KOPT-K1 (cell line): ENCODE measurements around the gene IGFBP4.

Experiments used
- H3K27ac ChIP-seq: fragments of 200-600 bp; sonication (generic); 2 replicates; pipeline ENCODE4 v1.5.1; 2016; ENCODE audit warnings: antibody characterized with exemption, mild to moderate bottlenecking, low read depth, low read length; ENCODE audit not compliant: poor library complexity, severe bottlenecking
- H3K36me3 ChIP-seq: fragments of 200-600 bp; sonication (generic); 2 replicates; pipeline ENCODE4 v1.5.1; 2017; ENCODE audit warnings: antibody characterized with exemption, mild to moderate bottlenecking, low read length, moderate library complexity; ENCODE audit not compliant: insufficient read depth
- H3K9me3 ChIP-seq: fragments of 200-600 bp; sonication (generic); 2 replicates; pipeline ENCODE4 v1.5.1; 2017; ENCODE audit warnings: antibody characterized with exemption, low read length, mild to moderate bottlenecking; ENCODE audit not compliant: insufficient read depth, poor library complexity, severe bottlenecking

The IGFBP4 gene

DNA sequence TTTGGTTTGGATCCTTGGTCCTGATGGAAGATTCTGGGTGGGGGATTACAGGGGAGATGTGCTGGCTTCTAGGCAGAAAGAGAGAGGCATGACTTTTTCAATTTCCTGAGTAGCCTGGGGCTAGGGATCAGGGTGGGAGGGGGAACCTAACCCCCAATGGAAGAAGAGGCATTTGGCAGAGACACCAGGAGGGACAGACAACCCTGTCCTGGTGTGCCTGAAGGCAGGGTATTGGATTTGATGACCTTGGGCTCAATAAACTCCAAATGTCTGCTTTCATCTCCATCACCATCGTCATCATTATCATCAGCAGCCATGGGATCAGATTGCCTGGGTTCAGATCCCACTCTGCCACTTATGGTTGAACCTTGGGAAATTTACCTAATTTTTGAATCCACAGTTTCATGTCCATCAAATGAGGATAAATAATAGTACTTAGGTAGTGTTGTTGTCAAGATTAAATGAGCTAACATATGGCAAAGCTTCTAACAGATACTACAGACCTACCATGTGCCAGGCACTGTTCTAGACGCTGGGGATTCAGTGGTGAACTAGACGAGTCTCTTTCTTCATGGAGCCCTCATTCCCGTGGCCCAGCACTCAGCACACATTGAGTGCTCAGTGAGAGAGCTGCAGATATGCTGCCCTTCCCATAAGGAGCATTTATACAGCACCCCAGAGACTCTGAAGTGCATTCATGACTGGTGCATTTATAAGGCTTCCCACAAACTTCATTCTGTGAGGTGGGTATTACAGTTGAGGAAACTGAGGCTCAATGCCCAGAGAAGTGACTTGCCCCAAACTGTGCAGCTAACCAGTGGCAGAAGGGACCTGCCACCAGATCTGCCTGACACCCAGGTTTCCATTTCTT lies 26.8 kb downstream of the IGFBP4 start:
- H3K9me3 ChIP-seq: peaks cover 5% of the 10 kb centered on the region
- H3K27ac ChIP-seq: no peak overlapping the region
- H3K36me3 ChIP-seq: no peaks in the 10 kb centered on the region

DNA sequence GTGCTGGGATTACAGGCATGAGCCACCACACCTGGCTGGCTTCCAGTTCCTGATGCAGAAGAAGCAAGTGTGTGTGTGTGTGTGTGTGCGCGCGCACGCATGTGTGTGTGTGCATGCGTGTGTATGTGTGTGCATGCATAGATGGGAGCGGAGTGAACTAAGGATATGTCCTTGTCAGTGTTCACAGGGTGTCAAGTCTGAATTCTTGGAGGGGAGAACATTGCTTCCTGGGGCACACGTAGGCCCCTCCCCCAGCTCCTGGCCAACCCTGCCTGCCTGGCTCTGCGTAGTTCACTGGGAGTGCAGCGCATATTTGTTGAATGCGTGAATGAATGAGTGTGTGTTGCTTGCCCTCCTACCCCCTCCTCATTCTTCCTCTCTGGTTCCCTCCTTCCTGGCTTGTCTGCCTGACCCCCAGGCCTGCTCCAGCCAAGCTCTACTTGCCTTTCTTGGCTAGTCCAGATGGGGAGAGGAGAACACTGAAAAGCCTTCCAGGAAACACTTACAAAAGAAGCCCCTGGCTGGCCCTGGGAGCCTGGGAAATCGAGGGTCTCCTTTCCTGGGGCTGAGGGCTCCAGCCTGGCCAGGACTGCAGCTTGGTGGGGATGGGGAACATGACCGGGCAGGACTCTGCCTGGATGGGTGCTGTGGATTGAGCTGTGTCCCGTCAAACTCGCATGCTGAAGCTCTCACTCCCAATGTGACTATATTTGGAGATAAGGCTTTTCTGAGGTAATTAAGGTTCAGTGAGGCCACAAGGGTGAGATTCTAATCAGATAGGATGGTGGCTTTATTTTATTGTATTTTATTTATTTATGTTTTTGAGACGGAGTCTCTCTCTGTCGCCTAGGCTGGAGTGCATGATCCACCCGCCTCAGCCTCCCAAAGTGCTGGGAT lies 27.9 kb downstream of the IGFBP4 start:
- Histone ChIP-seq H3K27ac (no peak overlapping the region), H3K36me3 (no peaks in the 10 kb centered on the region), H3K9me3 (peaks cover 5% of the 10 kb centered on the region)

DNA sequence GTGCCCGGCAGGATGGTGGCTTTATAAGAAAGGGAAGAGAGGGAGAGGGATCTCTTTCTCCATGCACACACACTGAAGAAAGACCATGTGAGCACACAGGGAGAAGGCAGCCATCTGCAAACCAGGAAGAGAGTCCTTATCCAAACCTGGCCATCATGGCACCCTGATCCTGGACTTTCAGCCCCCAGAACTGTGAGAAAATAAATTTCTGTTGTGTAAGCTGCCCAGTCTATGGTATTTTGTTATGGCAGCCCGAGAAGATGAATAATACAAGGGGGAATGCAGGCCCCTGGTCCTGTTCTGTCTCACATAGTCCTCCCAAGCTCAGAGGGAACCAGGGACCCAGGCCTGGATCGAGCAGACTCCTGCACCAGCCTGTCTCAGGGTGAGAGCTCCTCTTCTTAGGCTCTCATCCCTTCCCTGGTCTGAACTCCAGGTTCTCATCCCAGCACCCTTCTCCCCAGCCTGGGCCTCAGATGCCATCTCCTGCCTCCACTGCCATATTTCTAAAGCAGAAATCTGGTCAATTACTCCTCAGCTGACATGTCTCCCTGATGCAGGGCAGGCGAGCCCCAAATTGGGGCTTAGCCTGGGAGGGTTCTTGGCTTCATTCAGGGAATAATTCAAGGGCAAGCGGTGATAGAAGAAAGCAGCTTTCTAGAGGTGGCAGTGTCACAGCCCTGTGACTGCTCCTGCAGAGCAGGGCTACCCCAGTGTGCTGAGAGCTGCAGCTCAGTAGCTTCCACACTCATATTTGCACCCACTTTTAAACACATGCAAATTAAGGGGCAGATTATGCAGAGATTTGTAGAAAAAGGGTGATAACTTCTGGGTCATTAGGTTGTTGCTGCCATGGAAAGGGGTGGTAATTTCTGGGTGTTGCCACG lies 28.8 kb downstream of the IGFBP4 start:
- peaks cover 5% of the 10 kb centered on the region for H3K9me3 ChIP-seq
- H3K36me3 ChIP-seq: no peaks in the 10 kb centered on the region
- H3K27ac ChIP-seq: no peak overlapping the region

DNA sequence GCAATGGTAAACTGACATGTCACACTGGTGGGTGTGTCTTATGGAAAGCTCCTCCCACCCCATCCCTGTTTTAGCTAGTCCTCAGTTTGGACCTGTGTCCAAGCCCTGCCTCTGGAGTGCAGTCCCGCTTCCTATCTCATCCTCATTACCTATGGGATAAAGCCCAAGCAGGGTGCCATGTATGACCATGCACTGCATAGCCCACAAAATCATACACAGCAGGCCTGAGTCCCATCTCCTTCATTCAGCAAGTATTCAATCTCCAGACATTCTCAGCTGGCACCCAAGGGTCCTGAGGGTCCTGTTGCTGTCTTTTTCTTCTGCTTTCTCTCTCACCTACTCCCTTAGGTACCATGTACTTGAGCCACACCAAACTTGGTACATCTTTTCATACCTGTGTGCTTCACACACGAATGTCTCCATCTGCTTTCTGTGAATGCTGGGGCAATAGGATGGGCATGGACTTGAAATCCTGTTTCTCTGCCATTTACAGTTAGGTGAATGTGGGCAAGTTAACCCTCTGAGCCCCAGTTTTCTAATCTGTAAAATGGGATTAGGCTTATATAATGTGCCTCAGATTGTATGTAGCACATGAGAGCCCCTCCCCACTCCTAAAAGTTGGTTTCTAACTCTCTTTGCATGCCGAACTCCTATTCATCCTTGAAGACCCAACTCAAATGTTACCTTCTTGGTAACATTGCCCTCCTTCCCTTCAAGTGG lies 29.6 kb downstream of the IGFBP4 start:
- Histone ChIP-seq H3K36me3 (no peaks in the 10 kb centered on the region), H3K27ac (no peak overlapping the region), H3K9me3 (peaks cover 5% of the 10 kb centered on the region)

DNA sequence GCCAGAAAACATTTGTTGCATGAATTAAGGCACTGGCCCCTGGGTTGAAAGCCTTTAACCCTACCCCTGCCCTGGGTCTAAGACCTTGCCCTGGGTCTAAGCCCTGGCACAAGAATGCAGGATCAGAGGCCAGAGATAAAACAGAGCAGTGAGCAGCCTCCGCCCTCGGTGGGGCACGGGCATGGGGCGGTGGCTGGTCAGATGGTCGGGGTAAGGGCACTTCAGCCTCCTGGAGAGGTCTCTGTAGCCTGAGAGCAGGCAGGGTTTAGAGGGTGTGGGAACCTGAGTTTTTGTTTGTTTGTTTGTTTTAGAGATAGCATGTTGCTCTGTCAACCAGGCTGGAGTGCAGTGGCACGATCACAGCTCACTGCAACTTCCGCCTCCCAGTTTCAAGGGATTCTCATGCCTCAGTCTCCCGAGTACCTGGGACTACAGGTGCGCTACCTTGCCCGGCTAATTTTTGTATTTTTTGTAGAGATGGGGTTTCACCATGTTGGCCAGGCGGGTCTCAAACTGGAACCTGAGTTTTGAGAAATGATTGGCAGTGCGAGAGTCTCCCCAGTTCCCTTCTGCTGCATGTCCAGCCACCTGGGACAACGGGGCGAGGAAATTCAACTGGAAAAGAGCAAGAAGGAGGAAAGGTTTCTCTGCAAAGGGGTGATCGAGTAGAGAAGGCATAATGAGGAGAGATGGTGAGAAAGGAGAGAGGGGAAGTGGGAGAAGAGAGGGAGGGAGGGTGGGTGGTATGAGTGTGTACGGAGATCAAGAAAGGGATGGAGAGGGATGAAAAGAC lies 30.5 kb downstream of the IGFBP4 start:
- Histone ChIP-seq H3K36me3 (no peaks in the 10 kb centered on the region), H3K9me3 (peaks cover 5% of the 10 kb centered on the region), H3K27ac (no peak overlapping the region)

DNA sequence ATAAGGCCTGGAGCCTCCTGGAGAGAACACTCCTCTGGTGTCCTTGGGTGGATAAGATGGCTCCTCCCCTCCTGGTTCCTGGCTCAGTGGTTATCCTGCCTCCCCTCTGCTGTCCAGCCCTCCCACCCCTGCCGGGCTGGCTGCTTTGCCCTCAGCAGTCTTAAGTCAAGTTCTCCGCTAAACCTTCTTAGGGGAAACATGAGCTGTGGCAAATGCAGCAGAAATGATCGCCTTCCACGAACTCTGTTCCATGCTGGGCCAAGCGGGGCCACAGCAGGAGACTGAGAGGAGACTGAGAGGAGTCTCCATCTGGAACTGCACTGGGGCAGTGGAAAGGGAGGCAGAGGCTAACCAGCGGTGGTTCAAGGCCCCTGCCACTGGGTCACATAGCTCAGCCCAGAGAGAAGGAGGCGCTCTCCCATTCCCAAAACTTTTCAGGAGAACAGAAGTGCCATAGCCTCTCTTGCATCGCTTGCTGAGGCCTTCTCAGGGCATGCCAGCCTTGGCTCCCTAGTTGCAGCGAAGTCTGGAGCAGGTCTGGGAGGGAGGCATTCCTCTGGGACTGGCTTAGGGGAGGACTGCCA lies 31.3 kb downstream of the IGFBP4 start:
- no peaks in the 10 kb centered on the region for H3K36me3 ChIP-seq
- H3K27ac ChIP-seq: no peak overlapping the region
- H3K9me3 ChIP-seq: peaks cover 5% of the 10 kb centered on the region

DNA sequence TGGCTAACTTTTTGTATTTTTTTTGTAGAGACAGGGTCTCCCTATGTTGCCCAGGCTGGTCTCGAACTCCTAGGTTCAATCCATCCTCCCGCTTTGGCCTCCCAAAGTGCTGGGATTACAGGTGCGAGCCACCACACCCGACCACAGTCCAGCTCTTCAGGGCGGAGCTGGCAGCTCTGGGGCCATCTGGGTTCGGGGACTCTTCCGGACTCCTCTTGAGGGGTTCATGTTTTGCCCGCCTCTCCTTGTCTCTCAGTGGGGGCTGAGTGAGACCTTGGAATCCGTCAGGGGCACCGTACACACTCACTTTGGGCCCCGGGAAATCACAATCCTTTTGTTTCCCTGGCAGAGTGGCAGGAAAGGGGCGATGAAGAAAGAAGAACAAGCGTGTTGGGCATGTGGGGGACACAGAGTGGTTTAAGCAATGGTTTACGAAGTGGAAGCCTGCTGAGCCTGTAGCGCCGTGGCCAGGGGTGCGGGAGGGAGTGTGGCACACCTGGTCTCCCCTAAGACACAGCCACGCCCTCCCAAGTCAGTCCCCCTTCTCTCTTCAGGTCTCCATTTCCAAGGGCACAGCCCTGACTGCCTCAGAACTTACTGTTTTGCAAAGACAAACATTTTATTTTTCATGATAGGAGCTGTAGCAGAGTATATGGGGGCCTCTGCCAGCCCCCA lies 32.1 kb downstream of the IGFBP4 start:
- Histone ChIP-seq H3K27ac (peak overlapping the region; percentile 11), H3K36me3 (no peaks in the 10 kb centered on the region), H3K9me3 (peaks cover 5% of the 10 kb centered on the region)

DNA sequence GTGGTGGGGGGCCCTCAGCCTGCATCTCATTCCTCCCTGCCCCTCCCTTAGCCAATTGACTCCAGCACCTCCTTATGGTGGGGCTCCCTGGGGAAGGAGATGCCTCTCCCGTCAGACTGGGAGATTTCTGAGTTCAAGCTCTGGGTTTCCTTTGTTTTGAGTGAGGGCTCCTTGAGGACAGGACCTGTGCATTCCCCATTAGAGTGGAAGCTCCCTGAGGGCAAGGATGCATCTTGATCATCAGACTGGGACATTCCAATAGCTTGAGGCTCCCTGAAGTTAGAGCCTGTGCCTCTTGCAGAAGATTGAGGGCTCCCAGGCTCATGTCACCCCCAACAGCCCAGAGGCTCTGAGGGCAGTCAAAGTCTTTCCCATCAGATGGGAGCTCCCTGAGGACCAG lies 34.5 kb downstream of the IGFBP4 start:
- Histone ChIP-seq H3K9me3 (no peaks in the 10 kb centered on the region), H3K36me3 (no peaks in the 10 kb centered on the region), H3K27ac (no peak overlapping the region)

DNA sequence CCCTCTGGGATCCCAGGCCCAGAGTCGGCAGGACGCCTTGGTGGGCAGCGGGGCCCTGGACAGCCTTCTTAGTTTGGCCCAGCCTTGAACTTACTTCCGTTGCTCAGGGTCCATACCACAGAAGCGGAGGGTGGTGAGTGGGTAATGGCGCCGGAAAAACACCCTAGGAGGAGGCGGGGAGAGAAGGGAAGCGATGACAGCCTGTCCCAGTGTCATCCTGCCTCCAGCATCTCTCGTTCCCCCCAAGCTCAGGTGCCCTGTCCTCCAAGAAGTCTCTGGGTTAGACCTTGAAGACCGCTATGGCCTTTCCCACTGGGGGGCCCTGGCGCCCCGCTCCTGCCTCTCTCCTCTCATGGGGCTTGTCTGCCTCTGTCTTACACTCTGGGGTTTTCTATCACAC lies 35.2 kb downstream of the IGFBP4 start:
- Histone ChIP-seq H3K36me3 (no peaks in the 10 kb centered on the region), H3K9me3 (no peaks in the 10 kb centered on the region), H3K27ac (no peak overlapping the region)

DNA sequence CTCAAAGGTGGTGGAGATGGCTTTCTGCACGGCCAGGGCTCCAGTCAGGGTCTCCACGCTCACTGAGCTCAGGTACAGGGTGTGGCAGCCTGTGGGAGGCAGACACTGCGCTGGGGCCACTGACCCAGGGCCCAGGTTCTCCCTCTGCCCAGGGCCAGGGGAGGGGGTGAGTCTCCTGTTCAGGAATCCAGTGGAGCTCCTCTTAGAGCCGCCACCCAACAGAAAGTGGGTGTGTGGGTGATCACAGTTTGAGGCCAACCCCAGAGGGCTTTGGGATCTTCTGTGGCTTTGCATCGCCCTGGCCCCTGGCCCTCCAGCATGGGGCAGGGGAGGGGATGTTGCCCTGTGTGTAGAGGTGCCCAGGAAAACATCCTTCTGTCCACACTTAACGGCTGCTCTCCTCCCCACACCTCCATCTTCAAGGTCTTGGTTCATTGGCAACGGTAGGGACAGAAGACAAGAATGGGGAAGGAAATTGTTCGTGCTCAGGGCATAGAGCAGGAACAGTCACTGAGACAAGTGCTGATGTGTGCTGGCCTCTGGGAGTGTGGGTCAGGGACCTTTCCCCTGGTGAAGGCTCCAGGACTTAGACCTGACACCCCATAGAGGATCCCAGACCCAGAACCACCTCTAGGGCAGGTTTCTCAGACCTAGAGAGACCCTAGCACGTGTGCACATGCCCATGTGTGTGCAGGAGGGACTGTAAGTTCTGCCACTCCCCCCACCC lies 36.7 kb downstream of the IGFBP4 start:
- Histone ChIP-seq H3K36me3 (no peaks in the 10 kb centered on the region), H3K9me3 (no peaks in the 10 kb centered on the region), H3K27ac (peak overlapping the region; percentile 82)

DNA sequence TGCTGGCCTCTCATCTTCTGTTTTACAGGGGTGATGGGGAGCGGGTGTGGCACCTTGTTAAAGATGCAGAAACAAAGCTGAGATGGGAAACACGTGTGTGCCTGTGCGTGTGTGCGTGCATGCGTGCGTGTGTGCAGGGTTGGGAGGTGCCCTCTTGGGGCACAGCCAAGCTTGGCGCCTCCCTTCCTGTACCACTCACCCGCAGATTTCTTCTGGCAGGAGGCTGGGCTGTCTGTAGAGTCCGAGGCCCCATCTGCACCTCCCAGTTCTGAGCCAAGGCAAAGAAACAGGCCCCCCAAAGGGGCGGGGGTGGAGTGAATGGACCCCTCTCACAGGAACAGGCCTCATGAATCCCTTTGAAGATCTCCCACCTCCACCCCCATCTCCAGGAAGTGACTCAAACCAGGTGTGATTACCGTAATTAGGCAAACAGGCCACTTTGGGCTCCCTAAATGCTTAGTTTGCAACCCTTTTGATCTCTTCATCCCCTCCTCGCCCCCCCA lies 37.3 kb downstream of the IGFBP4 start:
- Histone ChIP-seq H3K36me3 (no peaks in the 10 kb centered on the region), H3K9me3 (no peaks in the 10 kb centered on the region), H3K27ac (peak overlapping the region; percentile 82)

DNA sequence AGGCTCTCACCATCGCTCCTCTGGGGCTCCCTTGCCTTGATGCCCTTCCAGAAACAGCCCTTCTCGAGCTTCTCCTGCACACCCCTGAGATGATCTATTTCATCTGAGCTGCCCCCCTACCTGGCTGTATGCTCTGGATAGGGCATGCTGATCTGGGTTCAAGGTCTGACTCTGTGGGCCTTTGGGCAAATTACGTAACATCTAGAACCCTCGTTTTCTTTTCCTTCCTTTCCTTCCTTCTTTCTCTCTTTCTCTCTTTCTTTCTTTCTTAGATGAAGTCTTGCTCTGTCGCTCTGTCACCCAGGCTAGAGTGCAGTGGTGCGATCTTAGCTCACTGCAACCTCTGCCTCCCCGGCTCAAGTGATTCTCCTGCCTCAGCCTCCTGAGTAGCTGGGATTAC lies 37.9 kb downstream of the IGFBP4 start:
- peak overlapping the region; percentile 82 for H3K27ac ChIP-seq
- no peaks in the 10 kb centered on the region for H3K9me3 ChIP-seq
- no peaks in the 10 kb centered on the region for H3K36me3 ChIP-seq
